WTC11 (cell line): Measurements from ENCODE around the gene TMEM130. TPM values are rescaled to one million over a fixed set of nuclear protein-coding genes. Genes with fewer than 3 reads are reported as not detected.
A peak's percentile ranks its signal among the peaks of the same experiment; 100 is the strongest.

Source experiments
- CDX4 ChIP-seq: fragments of 250-450 bp; sonication (Bioruptor Pico); IDR thresholded peaks from 2 replicates; pipeline ENCODE4 v1.9.0; 2021; ENCODE audit warnings: moderate library complexity, mild to moderate bottlenecking, inconsistent platforms, borderline replicate concordance
- E2F1 ChIP-seq: sonication (generic); formaldehyde crosslinking; IDR thresholded peaks from 2 replicates; pipeline ENCODE4 v1.8.0; 2022; ENCODE audit warnings: mild to moderate bottlenecking, missing genetic modification reagents
- ELF4 ChIP-seq: sonication (generic); formaldehyde crosslinking; IDR thresholded peaks from 2 replicates; pipeline ENCODE4 v1.8.1; 2022; ENCODE audit warnings: low read depth, mild to moderate bottlenecking, moderate library complexity, missing genetic modification reagents
- ERG ChIP-seq: fragments of 250-450 bp; sonication (Bioruptor Pico); IDR thresholded peaks from 2 replicates; pipeline ENCODE4 v1.8.0; 2021; ENCODE audit warnings: mild to moderate bottlenecking
- FOXK1 ChIP-seq: sonication (generic); formaldehyde crosslinking; IDR thresholded peaks from 2 replicates; pipeline ENCODE4 v1.8.0; 2022; ENCODE audit warnings: mild to moderate bottlenecking, moderate library complexity, missing genetic modification reagents
- FOXP4 ChIP-seq: sonication (generic); formaldehyde crosslinking; IDR thresholded peaks from 2 replicates; pipeline ENCODE4 v1.8.0; 2022; ENCODE audit warnings: mild to moderate bottlenecking, missing genetic modification reagents
- GABPB1 ChIP-seq: sonication (generic); formaldehyde crosslinking; IDR thresholded peaks from 2 replicates; pipeline ENCODE4 v1.8.1; 2023; ENCODE audit warnings: mild to moderate bottlenecking, missing genetic modification reagents
- GRHL2 ChIP-seq: fragments of 250-450 bp; sonication (Bioruptor Pico); IDR thresholded peaks from 2 replicates; pipeline ENCODE4 v1.8.0; 2022; ENCODE audit warnings: mild to moderate bottlenecking, moderate library complexity; ENCODE audit not compliant: insufficient replicate concordance, severe bottlenecking
- HMGA2 ChIP-seq: fragments of 250-450 bp; sonication (Bioruptor Pico); IDR thresholded peaks from 2 replicates; pipeline ENCODE4 v1.4.0; 2021; ENCODE audit warnings: mild to moderate bottlenecking, moderate library complexity
- JAZF1 ChIP-seq: fragments of 250-450 bp; sonication (Bioruptor Pico); IDR thresholded peaks from 2 replicates; pipeline ENCODE4 v1.9.0; 2021; ENCODE audit warnings: moderate library complexity, mild to moderate bottlenecking, inconsistent platforms
- JUN ChIP-seq: sonication (generic); formaldehyde crosslinking; IDR thresholded peaks from 2 replicates; pipeline ENCODE4 v1.8.0; 2023; ENCODE audit warnings: mild to moderate bottlenecking, missing genetic modification reagents
- MAX ChIP-seq: sonication (generic); formaldehyde crosslinking; IDR thresholded peaks from 2 replicates; pipeline ENCODE4 v1.8.0; 2022; ENCODE audit warnings: mild to moderate bottlenecking, missing genetic modification reagents
- NR3C1 ChIP-seq: sonication (generic); formaldehyde crosslinking; conservative IDR thresholded peaks from 2 replicates; pipeline ENCODE4 v1.8.1; 2023; ENCODE audit warnings: low read depth, mild to moderate bottlenecking, missing genetic modification reagents
- OVOL2 ChIP-seq: fragments of 250-450 bp; sonication (Bioruptor Pico); IDR thresholded peaks from 2 replicates; pipeline ENCODE4 v1.9.0; 2021; ENCODE audit warnings: mild to moderate bottlenecking, borderline replicate concordance
- TP53 ChIP-seq: sonication (generic); formaldehyde crosslinking; IDR thresholded peaks from 2 replicates; pipeline ENCODE4 v1.8.1; 2023; ENCODE audit warnings: mild to moderate bottlenecking, missing genetic modification reagents
- ZMAT4 ChIP-seq: fragments of 250-450 bp; sonication (Bioruptor Pico); IDR thresholded peaks from 2 replicates; pipeline ENCODE4 v1.9.0; 2021; ENCODE audit warnings: mild to moderate bottlenecking
- ZNF396 ChIP-seq: fragments of 250-450 bp; sonication (Bioruptor Pico); IDR thresholded peaks from 2 replicates; pipeline ENCODE4 v1.8.0; 2021; ENCODE audit warnings: mild to moderate bottlenecking, moderate library complexity, borderline replicate concordance
- ZNF423 ChIP-seq: fragments of 250-450 bp; sonication (Bioruptor Pico); IDR thresholded peaks from 2 replicates; pipeline ENCODE4 v2.1.2; 2022; ENCODE audit warnings: mild to moderate bottlenecking, moderate library complexity
- total RNA-seq: library from RNA; stranded (reverse); gene quantifications from 3 replicates; pipeline ENCODE4 v1.2.3, GENCODE V29; 2021
- TF ChIP-seq, protein P1 (sequence below): sonication (generic); formaldehyde crosslinking; conservative IDR thresholded peaks from 2 replicates; pipeline ENCODE4 v1.8.1; 2023; ENCODE audit warnings: mild to moderate bottlenecking, low read depth, missing genetic modification reagents, moderate library complexity
- TF ChIP-seq, protein P2 (sequence below): sonication (generic); formaldehyde crosslinking; IDR thresholded peaks from 2 replicates; pipeline ENCODE4 v1.8.0; 2023; ENCODE audit warnings: missing genetic modification reagents, mild to moderate bottlenecking, borderline replicate concordance
- TF ChIP-seq, protein P3 (sequence below): sonication (generic); formaldehyde crosslinking; IDR thresholded peaks from 2 replicates; pipeline ENCODE4 v1.8.1; 2023; ENCODE audit warnings: mild to moderate bottlenecking, missing genetic modification reagents, moderate library complexity

Gene TMEM130
- total RNA-seq, 1 experiment from 2014 or later, result 3.2 TPM

GRCh38 chr7:98878365-98879197 lies 8.8 kb upstream of the TMEM130 start, which contains the start of gene TRRAP (continued):
- no peak; the same call in 1 of the 2 replicates for TF ChIP-seq MAX
- peak; percentile 28; the same call in 1 of the 2 replicates for TF ChIP-seq GABPB1
- TF ChIP-seq ZNF423, result no peak
- TF ChIP-seq HMGA2 (CRISPR knock-in tag), result no peak
- no peak for TF ChIP-seq NR3C1 (CRISPR knock-in tag)
- peak; percentile 66; the same call in 1 of the 2 replicates for TF ChIP-seq TP53
- TF ChIP-seq OVOL2 (CRISPR knock-in tag), result no peak
- TF ChIP-seq, protein P1, sequence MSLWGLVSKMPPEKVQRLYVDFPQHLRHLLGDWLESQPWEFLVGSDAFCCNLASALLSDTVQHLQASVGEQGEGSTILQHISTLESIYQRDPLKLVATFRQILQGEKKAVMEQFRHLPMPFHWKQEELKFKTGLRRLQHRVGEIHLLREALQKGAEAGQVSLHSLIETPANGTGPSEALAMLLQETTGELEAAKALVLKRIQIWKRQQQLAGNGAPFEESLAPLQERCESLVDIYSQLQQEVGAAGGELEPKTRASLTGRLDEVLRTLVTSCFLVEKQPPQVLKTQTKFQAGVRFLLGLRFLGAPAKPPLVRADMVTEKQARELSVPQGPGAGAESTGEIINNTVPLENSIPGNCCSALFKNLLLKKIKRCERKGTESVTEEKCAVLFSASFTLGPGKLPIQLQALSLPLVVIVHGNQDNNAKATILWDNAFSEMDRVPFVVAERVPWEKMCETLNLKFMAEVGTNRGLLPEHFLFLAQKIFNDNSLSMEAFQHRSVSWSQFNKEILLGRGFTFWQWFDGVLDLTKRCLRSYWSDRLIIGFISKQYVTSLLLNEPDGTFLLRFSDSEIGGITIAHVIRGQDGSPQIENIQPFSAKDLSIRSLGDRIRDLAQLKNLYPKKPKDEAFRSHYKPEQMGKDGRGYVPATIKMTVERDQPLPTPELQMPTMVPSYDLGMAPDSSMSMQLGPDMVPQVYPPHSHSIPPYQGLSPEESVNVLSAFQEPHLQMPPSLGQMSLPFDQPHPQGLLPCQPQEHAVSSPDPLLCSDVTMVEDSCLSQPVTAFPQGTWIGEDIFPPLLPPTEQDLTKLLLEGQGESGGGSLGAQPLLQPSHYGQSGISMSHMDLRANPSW, result no peak
- TF ChIP-seq JUN, result no peak; the same call in 1 of the 2 replicates
- TF ChIP-seq ERG (CRISPR knock-in tag), result no peak
- TF ChIP-seq FOXP4, result no peak
- no peak for TF ChIP-seq ZNF396
- TF ChIP-seq GRHL2 (CRISPR knock-in tag), result no peak
- no peak for TF ChIP-seq JAZF1 (CRISPR knock-in tag)
- no peak for TF ChIP-seq CDX4 (CRISPR knock-in tag)
- TF ChIP-seq ZMAT4 (CRISPR knock-in tag), result no peak
- TF ChIP-seq, protein P2, sequence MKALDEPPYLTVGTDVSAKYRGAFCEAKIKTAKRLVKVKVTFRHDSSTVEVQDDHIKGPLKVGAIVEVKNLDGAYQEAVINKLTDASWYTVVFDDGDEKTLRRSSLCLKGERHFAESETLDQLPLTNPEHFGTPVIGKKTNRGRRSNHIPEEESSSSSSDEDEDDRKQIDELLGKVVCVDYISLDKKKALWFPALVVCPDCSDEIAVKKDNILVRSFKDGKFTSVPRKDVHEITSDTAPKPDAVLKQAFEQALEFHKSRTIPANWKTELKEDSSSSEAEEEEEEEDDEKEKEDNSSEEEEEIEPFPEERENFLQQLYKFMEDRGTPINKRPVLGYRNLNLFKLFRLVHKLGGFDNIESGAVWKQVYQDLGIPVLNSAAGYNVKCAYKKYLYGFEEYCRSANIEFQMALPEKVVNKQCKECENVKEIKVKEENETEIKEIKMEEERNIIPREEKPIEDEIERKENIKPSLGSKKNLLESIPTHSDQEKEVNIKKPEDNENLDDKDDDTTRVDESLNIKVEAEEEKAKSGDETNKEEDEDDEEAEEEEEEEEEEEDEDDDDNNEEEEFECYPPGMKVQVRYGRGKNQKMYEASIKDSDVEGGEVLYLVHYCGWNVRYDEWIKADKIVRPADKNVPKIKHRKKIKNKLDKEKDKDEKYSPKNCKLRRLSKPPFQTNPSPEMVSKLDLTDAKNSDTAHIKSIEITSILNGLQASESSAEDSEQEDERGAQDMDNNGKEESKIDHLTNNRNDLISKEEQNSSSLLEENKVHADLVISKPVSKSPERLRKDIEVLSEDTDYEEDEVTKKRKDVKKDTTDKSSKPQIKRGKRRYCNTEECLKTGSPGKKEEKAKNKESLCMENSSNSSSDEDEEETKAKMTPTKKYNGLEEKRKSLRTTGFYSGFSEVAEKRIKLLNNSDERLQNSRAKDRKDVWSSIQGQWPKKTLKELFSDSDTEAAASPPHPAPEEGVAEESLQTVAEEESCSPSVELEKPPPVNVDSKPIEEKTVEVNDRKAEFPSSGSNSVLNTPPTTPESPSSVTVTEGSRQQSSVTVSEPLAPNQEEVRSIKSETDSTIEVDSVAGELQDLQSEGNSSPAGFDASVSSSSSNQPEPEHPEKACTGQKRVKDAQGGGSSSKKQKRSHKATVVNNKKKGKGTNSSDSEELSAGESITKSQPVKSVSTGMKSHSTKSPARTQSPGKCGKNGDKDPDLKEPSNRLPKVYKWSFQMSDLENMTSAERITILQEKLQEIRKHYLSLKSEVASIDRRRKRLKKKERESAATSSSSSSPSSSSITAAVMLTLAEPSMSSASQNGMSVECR (CRISPR knock-in tag), result 0 out of 2 replicates have a peak, but pooled peaks have one; percentile 31
- TF ChIP-seq E2F1 (CRISPR knock-in tag), result no peak
- 0 out of 2 replicates have a peak, but pooled peaks have one; percentile 59 for TF ChIP-seq ELF4 (CRISPR knock-in tag)
- TF ChIP-seq FOXK1, result peak; percentile 46; the same call in 1 of the 2 replicates
- TF ChIP-seq, protein P3, sequence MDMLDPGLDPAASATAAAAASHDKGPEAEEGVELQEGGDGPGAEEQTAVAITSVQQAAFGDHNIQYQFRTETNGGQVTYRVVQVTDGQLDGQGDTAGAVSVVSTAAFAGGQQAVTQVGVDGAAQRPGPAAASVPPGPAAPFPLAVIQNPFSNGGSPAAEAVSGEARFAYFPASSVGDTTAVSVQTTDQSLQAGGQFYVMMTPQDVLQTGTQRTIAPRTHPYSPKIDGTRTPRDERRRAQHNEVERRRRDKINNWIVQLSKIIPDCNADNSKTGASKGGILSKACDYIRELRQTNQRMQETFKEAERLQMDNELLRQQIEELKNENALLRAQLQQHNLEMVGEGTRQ (CRISPR knock-in tag), result peak; percentile 4; the same call in 1 of the 2 replicates
